ENCODE results near the gene DISP2. TPM values are rescaled to one million over a fixed set of nuclear protein-coding genes. Genes with fewer than 3 reads are reported as not detected.

Gene DISP2
- total RNA-seq, 4 donors from 2014 or later = 8.6 to 12.9 (median 10.9) TPM

- Histone ChIP-seq H3K4me3 (no peak overlapping the region), H3K27ac (no peak overlapping the region), H3K9me3 (no peaks in the 10 kb centered on the region), H3K36me3 (no peaks in the 10 kb centered on the region), H3K27me3 (no peaks in the 10 kb centered on the region), H3K4me1 (peaks cover 10 to 17% (median 16%) of the 10 kb centered on the region in 4 donors)
- intact Hi-C loops (cut with DNase I; ENCODE audit: low total_unique reads) = no loop called here
- DNase-seq = no peak
- in situ Hi-C loops (cut with MboI; ENCODE audit: low pct_ligation_motif_present in 1 of 4, low pct_unique_long_range_greater_than_20kb in 1 of 4, low sequenced_read_pairs in 3 of 4) = loop anchor here in 1 of 4 donors (10.0 kb wide), 1 partner anchor 56 kb away; no protein-coding TSS in a partner anchor
- TF ChIP-seq, protein P1, sequence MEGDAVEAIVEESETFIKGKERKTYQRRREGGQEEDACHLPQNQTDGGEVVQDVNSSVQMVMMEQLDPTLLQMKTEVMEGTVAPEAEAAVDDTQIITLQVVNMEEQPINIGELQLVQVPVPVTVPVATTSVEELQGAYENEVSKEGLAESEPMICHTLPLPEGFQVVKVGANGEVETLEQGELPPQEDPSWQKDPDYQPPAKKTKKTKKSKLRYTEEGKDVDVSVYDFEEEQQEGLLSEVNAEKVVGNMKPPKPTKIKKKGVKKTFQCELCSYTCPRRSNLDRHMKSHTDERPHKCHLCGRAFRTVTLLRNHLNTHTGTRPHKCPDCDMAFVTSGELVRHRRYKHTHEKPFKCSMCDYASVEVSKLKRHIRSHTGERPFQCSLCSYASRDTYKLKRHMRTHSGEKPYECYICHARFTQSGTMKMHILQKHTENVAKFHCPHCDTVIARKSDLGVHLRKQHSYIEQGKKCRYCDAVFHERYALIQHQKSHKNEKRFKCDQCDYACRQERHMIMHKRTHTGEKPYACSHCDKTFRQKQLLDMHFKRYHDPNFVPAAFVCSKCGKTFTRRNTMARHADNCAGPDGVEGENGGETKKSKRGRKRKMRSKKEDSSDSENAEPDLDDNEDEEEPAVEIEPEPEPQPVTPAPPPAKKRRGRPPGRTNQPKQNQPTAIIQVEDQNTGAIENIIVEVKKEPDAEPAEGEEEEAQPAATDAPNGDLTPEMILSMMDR (IDR thresholded peaks at IDR 0.05) = no peak
- TF ChIP-seq EP300 (IDR thresholded peaks at IDR 0.05; ENCODE audit: low read depth) (no peak), POLR2A (IDR thresholded peaks at IDR 0.05) (no peak), POLR2AphosphoS5 (IDR thresholded peaks at IDR 0.05) (no peak)
- WGBS, 2 donors (ENCODE audit: low coverage in 1 of 2) = 96 to 100% methylated on average over 1 to 23 of the region's 24 CpGs
Observed at GRCh38 chr15:40368719-40369473, 10.9 kb downstream of the DISP2 start.

DNA sequence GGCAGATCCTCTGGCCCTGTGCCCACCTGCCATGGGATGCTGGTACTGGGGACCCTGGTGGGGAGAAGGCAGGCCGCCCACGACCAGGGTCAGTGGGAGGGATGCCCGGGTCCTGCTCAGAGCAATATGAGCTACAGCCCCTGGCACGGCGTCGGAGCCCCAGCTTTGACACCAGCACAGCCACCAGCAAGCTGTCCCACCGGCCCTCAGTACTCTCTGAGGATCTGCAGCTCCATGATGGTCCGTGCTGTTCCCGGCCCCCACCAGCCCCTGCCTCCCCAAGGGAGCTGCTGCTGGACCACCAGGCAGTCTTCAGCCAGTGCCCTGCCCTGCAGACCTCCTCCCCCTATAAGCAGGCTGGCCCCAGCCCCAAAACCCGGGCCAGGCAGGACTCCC, 11.5 kb downstream of the DISP2 start:
- intact Hi-C loops (cut with DNase I; ENCODE audit: low total_unique reads) (no loop called here), in situ Hi-C loops (cut with MboI; ENCODE audit: low pct_ligation_motif_present in 1 of 4, low pct_unique_long_range_greater_than_20kb in 1 of 4, low sequenced_read_pairs in 3 of 4) (loop anchor here in 1 of 4 donors (10.0 kb wide), 1 partner anchor 55 kb away; no protein-coding TSS in a partner anchor)
- no peak for DNase-seq
- peaks cover 10 to 17% (median 16%) of the 10 kb centered on the region in 4 donors for H3K4me1 ChIP-seq
- TF ChIP-seq POLR2AphosphoS5 (IDR thresholded peaks at IDR 0.05) (no peak), POLR2A (IDR thresholded peaks at IDR 0.05) (no peak), EP300 (IDR thresholded peaks at IDR 0.05; ENCODE audit: low read depth) (no peak)
- TF ChIP-seq, protein P1 (IDR thresholded peaks at IDR 0.05) = no peak
- H3K27me3 ChIP-seq = no peaks in the 10 kb centered on the region
- 87% methylated on average over 9 of the region's 10 CpGs; no CpG with 5 or more reads in 1 of the 2 donors for WGBS, 2 donors (ENCODE audit: low coverage in 1 of 2)
- no peak overlapping the region for H3K4me3 ChIP-seq
- H3K27ac ChIP-seq = no peak overlapping the region
- no peaks in the 10 kb centered on the region for H3K9me3 ChIP-seq
- no peaks in the 10 kb centered on the region for H3K36me3 ChIP-seq

DNA sequence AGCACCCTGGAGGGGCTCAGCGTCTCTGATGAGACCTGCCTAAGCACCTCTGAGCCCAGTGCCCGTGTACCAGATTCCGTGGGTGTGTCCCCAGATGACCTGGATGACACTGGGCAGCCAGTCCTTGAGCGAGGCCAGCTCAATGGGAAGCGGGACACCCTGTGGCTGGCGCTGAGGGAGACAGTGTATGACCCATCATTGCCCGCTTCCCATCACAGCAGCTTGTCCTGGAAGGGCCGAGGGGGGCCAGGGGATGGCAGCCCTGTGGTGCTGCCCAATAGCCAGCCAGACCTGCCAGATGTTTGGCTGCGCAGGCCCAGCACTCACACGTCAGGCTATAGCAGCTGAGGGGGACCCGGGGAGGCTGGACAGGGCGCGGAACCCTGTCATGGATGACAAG, 12.0 kb downstream of the DISP2 start:
- in situ Hi-C loops (cut with MboI; ENCODE audit: low pct_ligation_motif_present in 1 of 4, low pct_unique_long_range_greater_than_20kb in 1 of 4, low sequenced_read_pairs in 3 of 4) = loop anchor here in 1 of 4 donors (10.0 kb wide), 1 partner anchor 55 kb away; no protein-coding TSS in a partner anchor
- TF ChIP-seq POLR2AphosphoS5 (IDR thresholded peaks at IDR 0.05) (no peak), POLR2A (IDR thresholded peaks at IDR 0.05) (no peak), EP300 (IDR thresholded peaks at IDR 0.05; ENCODE audit: low read depth) (no peak)
- TF ChIP-seq, protein P1 (IDR thresholded peaks at IDR 0.05) = no peak

GRCh38 chr15:40372981-40373380, 15.0 kb downstream of the DISP2 start:
- Histone ChIP-seq H3K9me3 (no peaks in the 10 kb centered on the region), H3K27ac (no peak overlapping the region), H3K36me3 (no peaks in the 10 kb centered on the region), H3K4me1 (peaks cover 3 to 4% (median 4%) of the 10 kb centered on the region in 4 donors), H3K27me3 (no peaks in the 10 kb centered on the region), H3K4me3 (no peak overlapping the region)
- in situ Hi-C loops (cut with MboI; ENCODE audit: low pct_ligation_motif_present in 1 of 4, low pct_unique_long_range_greater_than_20kb in 1 of 4, low sequenced_read_pairs in 3 of 4) (no loop called here), intact Hi-C loops (cut with DNase I; ENCODE audit: low total_unique reads) (no loop called here)
- DNase-seq = no peak
- 38 to 41% methylated on average over 2 of the region's 2 CpGs for WGBS, 2 donors (ENCODE audit: low coverage in 1 of 2)
- TF ChIP-seq, protein P1 (IDR thresholded peaks at IDR 0.05) = no peak
- TF ChIP-seq POLR2AphosphoS5 (IDR thresholded peaks at IDR 0.05) (no peak), POLR2A (IDR thresholded peaks at IDR 0.05) (no peak), EP300 (IDR thresholded peaks at IDR 0.05; ENCODE audit: low read depth) (no peak)

More for the DNA sequence above, 12.0 kb downstream of the DISP2 start:
- Histone ChIP-seq H3K4me3 (no peak overlapping the region), H3K27me3 (no peaks in the 10 kb centered on the region), H3K36me3 (no peaks in the 10 kb centered on the region), H3K27ac (no peak overlapping the region), H3K9me3 (no peaks in the 10 kb centered on the region), H3K4me1 (peaks cover 10 to 17% (median 16%) of the 10 kb centered on the region in 4 donors)
- no peak for DNase-seq
- WGBS, 2 donors (ENCODE audit: low coverage in 1 of 2) = 92% methylated on average over 8 of the region's 13 CpGs; no CpG with 5 or more reads in 1 of the 2 donors
- intact Hi-C loops (cut with DNase I; ENCODE audit: low total_unique reads) = no loop called here
